ENCODE measurements around the gene APOC1.
"Not testable (repeated sequence)": the region's sequence is repeated elsewhere in the genome, so short reads cannot be mapped to it uniquely, and the experiment has no call there.

- TF ChIP-seq YY1 (IDR thresholded peaks at IDR 0.05; ENCODE audit: insufficient read depth, insufficient read length); ZNF274 (IDR thresholded peaks at IDR 0.05; ENCODE audit: low read depth, low read length): not testable (repeated sequence)
Observed at GRCh38 chr19:44926245-44927077, 12.1 kb downstream of the APOC1 start.
